Activated CD4-positive, alpha-beta memory T cell treated with anti-CD3 and anti-CD28 coated beads for 36 hours (primary cell): ENCODE data around the gene ROR1. TPM values are rescaled to one million over a fixed set of nuclear protein-coding genes. Genes with fewer than 3 reads are reported as not detected.
"Not testable (repeated sequence)": the region's sequence is repeated elsewhere in the genome, so short reads cannot be mapped to it uniquely, and the experiment has no call there.

Experiments used
- CTCF ChIA-PET: fragments of 350-600 bp; sonication (Branson Sonifier 250); formaldehyde crosslinking; loops from one replicate; lab custom pipeline; 2021; ENCODE audit warnings: antibody characterized with exemption, inconsistent platforms; lab: Charles Lee
- POLR2A ChIA-PET: fragments of 350-600 bp; sonication (Branson Sonifier 250); formaldehyde crosslinking; loops from one replicate; lab custom pipeline; 2021; ENCODE audit warnings: antibody characterized with exemption; lab: Charles Lee
- DNase-seq: peaks from one replicate; pipeline ENCODE4 v3.0.0-alpha.2; 2020
- H3K27ac Mint-ChIP-seq: one replicate; pipeline ENCODE4 v1.8.0; 2021; ENCODE audit warnings: mixed read lengths
- H3K27me3 Mint-ChIP-seq: one replicate; pipeline ENCODE4 v1.8.0; 2021; ENCODE audit warnings: mixed read lengths
- H3K36me3 Mint-ChIP-seq: one replicate; pipeline ENCODE4 v1.8.0; 2021; ENCODE audit warnings: mixed read lengths
- H3K4me1 Mint-ChIP-seq: one replicate; pipeline ENCODE4 v1.8.0; 2021; ENCODE audit warnings: low read depth, mixed read lengths
- H3K4me3 Mint-ChIP-seq: one replicate; pipeline ENCODE4 v1.8.0; 2021; ENCODE audit warnings: mild to moderate bottlenecking, mixed read lengths
- H3K9me3 Mint-ChIP-seq: one replicate; pipeline ENCODE4 v1.8.0; 2021; ENCODE audit warnings: mixed read lengths
- intact Hi-C: fragments of 100-400 bp; cut with micrococcal nuclease; formaldehyde crosslinking; loops from one replicate; pipeline ENCODE4 v1.15.1; 2023
- total RNA-seq, 2 experiments: library from RNA; stranded (reverse); gene quantifications; one replicate each; pipeline ENCODE4 v1.2.3, GENCODE V29; 2021

Gene ROR1
- total RNA-seq, 2 experiments from 2014 or later: 0.10 to 0.12 TPM

- H3K4me3 Mint-ChIP-seq, intact Hi-C loops, H3K36me3 Mint-ChIP-seq: not testable (repeated sequence)
These were observed 450.4 kb downstream of the ROR1 start for GRCh38 chr1:64224236-64224635.

GRCh38 chr1:64228167-64228957 is 454.5 kb downstream of the ROR1 start:
- DNase-seq: no peak
- Mint-ChIP-seq H3K4me1 (peaks cover 6% of the 10 kb centered on the region), H3K9me3 (no peaks in the 10 kb centered on the region), H3K27me3 (peaks cover 18% of the 10 kb centered on the region), H3K27ac (no peak overlapping the region), H3K4me3 (no peak overlapping the region), H3K36me3 (no peaks in the 10 kb centered on the region)
- ChIA-PET POLR2A (interaction anchor here (0.6 kb wide), 1 partner anchor 1000 kb away, joined by 5 read pairs; no protein-coding TSS in a partner anchor), CTCF (interaction anchor here (0.7 to 1.3 kb wide), 2 partner anchors 15 to 747 kb away, joined by 3 to 4 read pairs; no protein-coding TSS in a partner anchor)
- intact Hi-C loops: no loop called here

More at GRCh38 chr1:64224236-64224635, 450.4 kb downstream of the ROR1 start:
- CTCF ChIA-PET, DNase-seq, H3K27ac Mint-ChIP-seq, H3K9me3 Mint-ChIP-seq, POLR2A ChIA-PET, H3K4me1 Mint-ChIP-seq: not testable (repeated sequence)
- H3K27me3 Mint-ChIP-seq: peaks cover 16% of the 10 kb centered on the region

- ChIA-PET POLR2A (no interaction called here), CTCF (interaction anchor here (1.3 kb wide), 1 partner anchor 14 kb away, joined by 3 read pairs; no protein-coding TSS in a partner anchor)
- no peaks in the 10 kb centered on the region for H3K4me1 Mint-ChIP-seq
- no peak overlapping the region for H3K4me3 Mint-ChIP-seq
- no peaks in the 10 kb centered on the region for H3K36me3 Mint-ChIP-seq
- peaks cover 24% of the 10 kb centered on the region for H3K27me3 Mint-ChIP-seq
- no peak overlapping the region for H3K27ac Mint-ChIP-seq
- DNase-seq: no peak
- intact Hi-C loops: no loop called here
- H3K9me3 Mint-ChIP-seq: no peaks in the 10 kb centered on the region
These were observed 455.5 kb downstream of the ROR1 start for GRCh38 chr1:64229307-64229706.

Other genes starting within 250 kb of the ROR1 start
- 10 to 100 TPM; 31.9 to 32.4 TPM for gene PGM1, start 180.6 kb upstream of the ROR1 start, total RNA-seq